K562 (cell line): Measurements from ENCODE around the gene MCL1. TPM values are rescaled to one million over a fixed set of nuclear protein-coding genes. Genes with fewer than 3 reads are reported as not detected.

Source experiments
- ADNP ChIP-seq: fragments of 200-800 bp; sonication (Bioruptor generic); IDR thresholded peaks from 2 replicates; pipeline ENCODE4 v1.6.1; 2016; ENCODE audit warnings: missing genetic modification characterization, missing compliant biosample characterization
- C11orf30 ChIP-seq: fragments of 450-650 bp; IDR thresholded peaks from 2 replicates; pipeline ENCODE4 v1.6.1; 2016; ENCODE audit warnings: low read depth, mild to moderate bottlenecking
- CC2D1A ChIP-seq: fragments of 450-650 bp; IDR thresholded peaks from 2 replicates; pipeline ENCODE4 v1.6.1; 2017; ENCODE audit warnings: mild to moderate bottlenecking
- CCAR2 ChIP-seq: fragments of 200-400 bp; formaldehyde crosslinking; IDR thresholded peaks from 2 replicates; pipeline ENCODE4 v1.6.1; 2017; ENCODE audit warnings: mild to moderate bottlenecking, low read depth, low read length
- CHD4 ChIP-seq: fragments of 200-600 bp; sonication (generic); IDR thresholded peaks from 3 replicates; pipeline ENCODE4 v1.6.1; 2012; ENCODE audit warnings: low read depth, mild to moderate bottlenecking, mixed read lengths, low read length, inconsistent platforms; ENCODE audit not compliant: insufficient read depth, insufficient replicate concordance, poor library complexity, severe bottlenecking
- EP300 ChIP-seq: IDR thresholded peaks from 2 replicates; pipeline ENCODE4 v1.6.1; 2012; ENCODE audit warnings: low read length, improper control_type of control experiment
- ESRRB ChIP-seq: fragments of 250-450 bp; sonication (Bioruptor Pico); IDR thresholded peaks from 2 replicates; pipeline ENCODE4 v1.5.0; 2020; ENCODE audit warnings: mild to moderate bottlenecking, moderate library complexity, borderline replicate concordance
- FOXK2 ChIP-seq, 2 experiments: fragments of 450-650 bp; IDR thresholded peaks in 1 of 2; conservative IDR thresholded peaks in 1 of 2; 2 replicates each; pipeline ENCODE4 v1.6.1; 2016; ENCODE audit warnings: low read depth in 2 of 2, mild to moderate bottlenecking in 1 of 2
- HMGN3 ChIP-seq: IDR thresholded peaks from 2 replicates; pipeline ENCODE4 v1.6.1; 2011; ENCODE audit warnings: borderline replicate concordance, low read depth, mild to moderate bottlenecking, mixed read lengths, low read length; ENCODE audit not compliant: insufficient read length; ENCODE audit errors: extremely low read depth
- IFI16 ChIP-seq: fragments of 250-450 bp; sonication (Bioruptor Pico); IDR thresholded peaks from 2 replicates; pipeline ENCODE4 v2.1.2; 2022; ENCODE audit warnings: mild to moderate bottlenecking, inconsistent platforms
- KAT8 ChIP-seq: fragments of 450-650 bp; IDR thresholded peaks from 2 replicates; pipeline ENCODE4 v1.6.1; 2016; ENCODE audit warnings: low read depth, mild to moderate bottlenecking
- KLF6 ChIP-seq: fragments of 250-450 bp; sonication (Bioruptor Pico); IDR thresholded peaks from 2 replicates; pipeline ENCODE4 v1.4.0; 2020; ENCODE audit warnings: mild to moderate bottlenecking, moderate library complexity, borderline replicate concordance
- NR2F6 ChIP-seq: fragments of 450-650 bp; formaldehyde crosslinking; IDR thresholded peaks from 2 replicates; pipeline ENCODE4 v1.4.0; 2020; ENCODE audit warnings: mild to moderate bottlenecking
- NRF1 ChIP-seq, 2 experiments: fragments of 450-650 bp; IDR thresholded peaks in 1 of 2; conservative IDR thresholded peaks in 1 of 2; 2 replicates each; pipeline ENCODE4 v1.6.1; 2014; ENCODE audit warnings: mild to moderate bottlenecking in 2 of 2
- PPARD ChIP-seq: fragments of 250-450 bp; sonication (Bioruptor Pico); IDR thresholded peaks from 2 replicates; pipeline ENCODE4 v1.8.0; 2022; ENCODE audit warnings: inconsistent platforms, mild to moderate bottlenecking, moderate library complexity
- RBFOX2 ChIP-seq: fragments of 200-400 bp; formaldehyde crosslinking; IDR thresholded peaks from 2 replicates; pipeline ENCODE4 v1.6.1; 2017; ENCODE audit warnings: low read depth, mild to moderate bottlenecking, low read length, moderate library complexity
- RBM15 ChIP-seq: fragments of 200-400 bp; formaldehyde crosslinking; IDR thresholded peaks from 2 replicates; pipeline ENCODE4 v1.6.1; 2018; ENCODE audit warnings: mild to moderate bottlenecking, low read length, moderate library complexity; ENCODE audit not compliant: insufficient read depth
- RFX7 ChIP-seq: fragments of 250-450 bp; sonication (Bioruptor Pico); IDR thresholded peaks from 2 replicates; pipeline ENCODE4 v1.5.1; 2021; ENCODE audit warnings: mild to moderate bottlenecking
- TARDBP ChIP-seq: fragments of 450-650 bp; IDR thresholded peaks from 2 replicates; pipeline ENCODE4 v1.6.1; 2016
- TCF3 ChIP-seq: sonication (generic); formaldehyde crosslinking; IDR thresholded peaks from 2 replicates; pipeline ENCODE4 v1.4.0; 2020; ENCODE audit warnings: mild to moderate bottlenecking, missing genetic modification reagents
- ZBTB7A ChIP-seq: IDR thresholded peaks from 2 replicates; pipeline ENCODE4 v1.6.1; 2011; ENCODE audit warnings: low read depth, mild to moderate bottlenecking, low read length, moderate library complexity, borderline replicate concordance; ENCODE audit not compliant: control insufficient read depth
- ZNF57 ChIP-seq: fragments of 450-650 bp; formaldehyde crosslinking; IDR thresholded peaks from 2 replicates; pipeline ENCODE4 v1.4.0; 2020; ENCODE audit warnings: mild to moderate bottlenecking, moderate library complexity
- polyA plus RNA-seq, 8 experiments: library from polyadenylated mRNA; depleted of rRNA in 4 of 8; stranded (reverse) in 5 of 8; unstranded in 3 of 8; fragments of >200 nt; fragmentation: Nextera tagmentation in 2 of 8; fragmentation: Illumina TruSeq in 1 of 8; extraction: Ambion mirVana in 2 of 8; extraction: Trizol in 1 of 8; gene quantifications; 2 replicates each; pipeline versions ENCODE4 v1.2.1 to v1.2.3, GENCODE V29; 2011 to 2014; ENCODE audit warnings: inconsistent platforms in 1 of 8, missing spikeins in 1 of 8
- total RNA-seq, 7 experiments: library from RNA; depleted of rRNA in 6 of 7; stranded (reverse); fragments of >200 nt in 6 of 7; fragmentation: Illumina TruSeq in 2 of 7; extraction: Trizol in 2 of 7; gene quantifications; 2 replicates each; pipeline versions ENCODE4 v1.2.1 to v1.2.3, GENCODE V29; 2011 to 2021; ENCODE audit warnings: low replicate concordance in 1 of 7
- TF ChIP-seq, protein P1 (sequence below): fragments of 150-350 bp; conservative IDR thresholded peaks from 2 replicates; pipeline ENCODE4 v1.6.1; 2014; ENCODE audit warnings: low read length
- TF ChIP-seq, protein P2 (sequence below): sonication (generic); formaldehyde crosslinking; IDR thresholded peaks from 2 replicates; pipeline ENCODE4 v1.8.0; 2022; ENCODE audit warnings: mild to moderate bottlenecking, missing genetic modification reagents
- TF ChIP-seq, protein P3 (sequence below): fragments of 450-650 bp; IDR thresholded peaks from 2 replicates; pipeline ENCODE4 v1.6.1; 2016; ENCODE audit warnings: low read depth, mild to moderate bottlenecking, moderate library complexity
- TF ChIP-seq, protein P4 (sequence below): sonication (generic); formaldehyde crosslinking; IDR thresholded peaks from 2 replicates; pipeline ENCODE4 v1.8.0; 2023; ENCODE audit warnings: mild to moderate bottlenecking, missing genetic modification reagents

Gene MCL1
- total and polyA plus RNA-seq, 9 of the 15 experiments (the other 6 are each of a cell fraction or from before 2014, with no cell fraction given) = 27.1 to 224 (median 138) TPM

DNA sequence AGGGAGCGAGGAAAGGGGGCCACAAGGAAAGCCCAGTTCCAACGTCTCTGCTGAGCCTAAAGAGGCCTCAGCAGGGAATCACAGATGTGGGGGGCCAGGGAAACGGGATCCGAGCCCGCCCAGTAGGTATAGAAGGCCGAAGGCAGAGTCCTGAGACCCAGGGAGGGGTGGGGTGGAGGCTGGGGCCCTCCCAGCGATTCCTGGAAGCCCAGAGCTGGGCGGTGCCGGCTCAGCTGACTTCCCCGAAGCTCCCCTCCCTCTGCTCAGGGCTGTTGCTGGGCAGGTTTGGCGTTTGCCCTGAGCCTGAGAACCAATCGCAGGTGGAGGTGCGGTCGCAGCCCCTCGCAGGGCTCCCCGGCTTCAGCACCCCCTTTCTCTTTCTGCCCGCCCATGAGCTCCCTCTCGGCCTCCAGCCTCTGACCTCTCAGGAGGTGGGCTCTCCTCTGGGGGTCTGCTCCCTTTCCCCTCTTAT is 17.4 kb downstream of the MCL1 start (continued):
- TF ChIP-seq EP300 (0 out of 2 replicates have a peak, but pooled peaks have one; percentile 35), PPARD (CRISPR knock-in tag) (no peak), ZNF57 (CRISPR knock-in tag) (no peak), RFX7 (no peak), KLF6 (CRISPR knock-in tag) (no peak; the same call in 1 of the 2 replicates), ZBTB7A (no peak), NRF1 (conservative IDR thresholded peaks at IDR 0.05 in 1 of 2, IDR thresholded peaks at IDR 0.05 in 1 of 2) (peak; percentile 78), ESRRB (CRISPR knock-in tag) (no peak), TCF3 (no peak), CCAR2 (no peak), HMGN3 (peak; percentile 88), CC2D1A (no peak), ADNP (tag) (no peak), IFI16 (CRISPR knock-in tag) (no peak), C11orf30 (no peak), CHD4 (no peak), KAT8 (no peak), NR2F6 (CRISPR knock-in tag) (no peak), TARDBP (no peak), RBFOX2 (peak; percentile 49; the same call in 1 of the 2 replicates), RBM15 (no peak), FOXK2 (conservative IDR thresholded peaks at IDR 0.05 in 1 of 2, IDR thresholded peaks at IDR 0.05 in 1 of 2; ENCODE audit: low read depth in 2 of 2) (no peak)
- TF ChIP-seq, protein P1, sequence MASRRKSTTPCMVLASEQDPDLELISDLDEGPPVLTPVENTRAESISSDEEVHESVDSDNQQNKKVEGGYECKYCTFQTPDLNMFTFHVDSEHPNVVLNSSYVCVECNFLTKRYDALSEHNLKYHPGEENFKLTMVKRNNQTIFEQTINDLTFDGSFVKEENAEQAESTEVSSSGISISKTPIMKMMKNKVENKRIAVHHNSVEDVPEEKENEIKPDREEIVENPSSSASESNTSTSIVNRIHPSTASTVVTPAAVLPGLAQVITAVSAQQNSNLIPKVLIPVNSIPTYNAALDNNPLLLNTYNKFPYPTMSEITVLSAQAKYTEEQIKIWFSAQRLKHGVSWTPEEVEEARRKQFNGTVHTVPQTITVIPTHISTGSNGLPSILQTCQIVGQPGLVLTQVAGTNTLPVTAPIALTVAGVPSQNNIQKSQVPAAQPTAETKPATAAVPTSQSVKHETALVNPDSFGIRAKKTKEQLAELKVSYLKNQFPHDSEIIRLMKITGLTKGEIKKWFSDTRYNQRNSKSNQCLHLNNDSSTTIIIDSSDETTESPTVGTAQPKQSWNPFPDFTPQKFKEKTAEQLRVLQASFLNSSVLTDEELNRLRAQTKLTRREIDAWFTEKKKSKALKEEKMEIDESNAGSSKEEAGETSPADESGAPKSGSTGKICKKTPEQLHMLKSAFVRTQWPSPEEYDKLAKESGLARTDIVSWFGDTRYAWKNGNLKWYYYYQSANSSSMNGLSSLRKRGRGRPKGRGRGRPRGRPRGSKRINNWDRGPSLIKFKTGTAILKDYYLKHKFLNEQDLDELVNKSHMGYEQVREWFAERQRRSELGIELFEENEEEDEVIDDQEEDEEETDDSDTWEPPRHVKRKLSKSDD = no peak
- TF ChIP-seq, protein P2, sequence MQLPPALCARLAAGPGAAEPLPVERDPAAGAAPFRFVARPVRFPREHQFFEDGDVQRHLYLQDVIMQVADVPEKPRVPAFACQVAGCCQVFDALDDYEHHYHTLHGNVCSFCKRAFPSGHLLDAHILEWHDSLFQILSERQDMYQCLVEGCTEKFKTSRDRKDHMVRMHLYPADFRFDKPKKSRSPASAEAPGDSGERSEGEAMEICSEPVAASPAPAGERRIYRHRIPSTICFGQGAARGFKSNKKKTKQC (CRISPR knock-in tag) = no peak
- TF ChIP-seq, protein P3, sequence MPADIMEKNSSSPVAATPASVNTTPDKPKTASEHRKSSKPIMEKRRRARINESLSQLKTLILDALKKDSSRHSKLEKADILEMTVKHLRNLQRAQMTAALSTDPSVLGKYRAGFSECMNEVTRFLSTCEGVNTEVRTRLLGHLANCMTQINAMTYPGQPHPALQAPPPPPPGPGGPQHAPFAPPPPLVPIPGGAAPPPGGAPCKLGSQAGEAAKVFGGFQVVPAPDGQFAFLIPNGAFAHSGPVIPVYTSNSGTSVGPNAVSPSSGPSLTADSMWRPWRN = no peak
- TF ChIP-seq, protein P4, sequence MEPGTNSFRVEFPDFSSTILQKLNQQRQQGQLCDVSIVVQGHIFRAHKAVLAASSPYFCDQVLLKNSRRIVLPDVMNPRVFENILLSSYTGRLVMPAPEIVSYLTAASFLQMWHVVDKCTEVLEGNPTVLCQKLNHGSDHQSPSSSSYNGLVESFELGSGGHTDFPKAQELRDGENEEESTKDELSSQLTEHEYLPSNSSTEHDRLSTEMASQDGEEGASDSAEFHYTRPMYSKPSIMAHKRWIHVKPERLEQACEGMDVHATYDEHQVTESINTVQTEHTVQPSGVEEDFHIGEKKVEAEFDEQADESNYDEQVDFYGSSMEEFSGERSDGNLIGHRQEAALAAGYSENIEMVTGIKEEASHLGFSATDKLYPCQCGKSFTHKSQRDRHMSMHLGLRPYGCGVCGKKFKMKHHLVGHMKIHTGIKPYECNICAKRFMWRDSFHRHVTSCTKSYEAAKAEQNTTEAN = no peak
